Neural progenitor cell (in vitro differentiated cells): Measurements from ENCODE around the gene FBXO10.

ENCODE experiments used
- EZH2 ChIP-seq: fragments of 200-600 bp; sonication (generic); IDR thresholded peaks from 2 replicates; pipeline ENCODE4 v1.6.1; 2017; ENCODE audit warnings: antibody characterized with exemption, mild to moderate bottlenecking, moderate library complexity
- TF ChIP-seq, protein P1 (sequence below): fragments of 200-600 bp; sonication (generic); IDR thresholded peaks from 2 replicates; pipeline ENCODE4 v1.5.1; 2017; ENCODE audit warnings: antibody characterized with exemption, mild to moderate bottlenecking

DNA sequence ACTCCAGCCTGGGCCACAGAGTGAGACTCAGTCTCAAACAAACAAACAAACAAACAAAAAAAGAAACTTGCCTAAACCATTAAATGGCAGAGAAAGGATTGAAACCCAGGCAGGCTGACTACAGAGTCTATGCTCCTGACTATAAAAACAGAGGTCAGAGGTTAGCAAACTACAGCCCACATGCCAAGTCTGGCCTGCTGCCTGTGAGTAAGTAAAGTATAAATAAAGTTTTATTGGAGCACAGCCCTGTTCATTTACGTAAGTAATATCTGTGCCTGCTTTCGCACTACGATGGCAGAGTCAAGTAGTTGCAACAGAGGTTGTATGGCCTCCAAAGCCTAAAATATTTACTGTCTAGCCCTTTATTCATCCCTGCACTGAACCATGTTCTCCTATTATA lies 78.9 kb downstream of the FBXO10 start:
- no peak for TF ChIP-seq EZH2
- TF ChIP-seq, protein P1, sequence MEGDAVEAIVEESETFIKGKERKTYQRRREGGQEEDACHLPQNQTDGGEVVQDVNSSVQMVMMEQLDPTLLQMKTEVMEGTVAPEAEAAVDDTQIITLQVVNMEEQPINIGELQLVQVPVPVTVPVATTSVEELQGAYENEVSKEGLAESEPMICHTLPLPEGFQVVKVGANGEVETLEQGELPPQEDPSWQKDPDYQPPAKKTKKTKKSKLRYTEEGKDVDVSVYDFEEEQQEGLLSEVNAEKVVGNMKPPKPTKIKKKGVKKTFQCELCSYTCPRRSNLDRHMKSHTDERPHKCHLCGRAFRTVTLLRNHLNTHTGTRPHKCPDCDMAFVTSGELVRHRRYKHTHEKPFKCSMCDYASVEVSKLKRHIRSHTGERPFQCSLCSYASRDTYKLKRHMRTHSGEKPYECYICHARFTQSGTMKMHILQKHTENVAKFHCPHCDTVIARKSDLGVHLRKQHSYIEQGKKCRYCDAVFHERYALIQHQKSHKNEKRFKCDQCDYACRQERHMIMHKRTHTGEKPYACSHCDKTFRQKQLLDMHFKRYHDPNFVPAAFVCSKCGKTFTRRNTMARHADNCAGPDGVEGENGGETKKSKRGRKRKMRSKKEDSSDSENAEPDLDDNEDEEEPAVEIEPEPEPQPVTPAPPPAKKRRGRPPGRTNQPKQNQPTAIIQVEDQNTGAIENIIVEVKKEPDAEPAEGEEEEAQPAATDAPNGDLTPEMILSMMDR, result no peak
